ENCODE measurements around the gene SPP1.

- TF ChIP-seq, protein P1, sequence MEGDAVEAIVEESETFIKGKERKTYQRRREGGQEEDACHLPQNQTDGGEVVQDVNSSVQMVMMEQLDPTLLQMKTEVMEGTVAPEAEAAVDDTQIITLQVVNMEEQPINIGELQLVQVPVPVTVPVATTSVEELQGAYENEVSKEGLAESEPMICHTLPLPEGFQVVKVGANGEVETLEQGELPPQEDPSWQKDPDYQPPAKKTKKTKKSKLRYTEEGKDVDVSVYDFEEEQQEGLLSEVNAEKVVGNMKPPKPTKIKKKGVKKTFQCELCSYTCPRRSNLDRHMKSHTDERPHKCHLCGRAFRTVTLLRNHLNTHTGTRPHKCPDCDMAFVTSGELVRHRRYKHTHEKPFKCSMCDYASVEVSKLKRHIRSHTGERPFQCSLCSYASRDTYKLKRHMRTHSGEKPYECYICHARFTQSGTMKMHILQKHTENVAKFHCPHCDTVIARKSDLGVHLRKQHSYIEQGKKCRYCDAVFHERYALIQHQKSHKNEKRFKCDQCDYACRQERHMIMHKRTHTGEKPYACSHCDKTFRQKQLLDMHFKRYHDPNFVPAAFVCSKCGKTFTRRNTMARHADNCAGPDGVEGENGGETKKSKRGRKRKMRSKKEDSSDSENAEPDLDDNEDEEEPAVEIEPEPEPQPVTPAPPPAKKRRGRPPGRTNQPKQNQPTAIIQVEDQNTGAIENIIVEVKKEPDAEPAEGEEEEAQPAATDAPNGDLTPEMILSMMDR (IDR thresholded peaks at IDR 0.05) = no peak
- TF ChIP-seq POLR2A (IDR thresholded peaks at IDR 0.05) (no peak), POLR2AphosphoS5 (IDR thresholded peaks at IDR 0.05) (no peak)
Observed at GRCh38 chr4:88030565-88031310, 55.2 kb downstream of the SPP1 start.

Measured in gastroesophageal sphincter (tissue), 3 donors.